ENCODE data around the gene MAPK10. TPM values are rescaled to one million over a fixed set of nuclear protein-coding genes. Genes with fewer than 3 reads are reported as not detected.

MAPK10 gene
- total and polyA plus RNA-seq, 2 donors (not counting 1 experiment from before 2014, with no cell fraction given) = 3.8 to 20.0 TPM

DNA sequence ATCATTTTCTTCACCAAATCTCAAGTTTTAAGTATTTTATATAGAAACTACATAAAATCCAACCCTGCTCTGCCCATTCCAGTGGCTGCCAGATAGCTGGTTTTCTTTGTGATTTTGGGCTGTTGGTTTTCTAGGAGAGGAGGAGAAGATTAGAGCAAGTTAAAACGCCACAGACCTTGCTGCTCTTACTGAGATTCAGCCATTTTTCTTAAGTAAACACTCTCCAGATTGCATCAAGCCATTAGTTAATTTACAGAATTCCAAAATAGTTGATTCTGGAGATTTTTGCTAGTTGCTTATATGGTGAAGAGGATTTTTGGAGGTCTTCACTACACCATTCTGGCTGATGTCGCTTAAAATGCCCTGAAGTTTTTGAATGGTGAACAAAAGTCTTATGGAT lies 366.2 kb downstream of the MAPK10 start:
- Histone ChIP-seq H3K27ac (ENCODE audit: insufficient read depth, low read length) (no peak overlapping the region), H3K9me3 (ENCODE audit: control insufficient read depth, insufficient read depth, low read depth, low read length) (no peaks in the 10 kb centered on the region), H4K20me1 (ENCODE audit: control insufficient read depth, extremely low read depth, insufficient read depth, low read length) (no peaks in the 10 kb centered on the region), H3K9ac (ENCODE audit: insufficient read depth, low read length) (no peak overlapping the region), H3K27me3 (ENCODE audit: control insufficient read depth, insufficient read depth, low read length) (no peaks in the 10 kb centered on the region), H3K4me1 (ENCODE audit: control insufficient read depth, extremely low read depth, insufficient read depth, low read length) (no peaks in the 10 kb centered on the region), H3K4me2 (ENCODE audit: extremely low read depth, insufficient read depth, low read length) (no peak overlapping the region), H3K36me3 (ENCODE audit: control insufficient read depth, insufficient read depth, low read length) (no peaks in the 10 kb centered on the region), H3K79me2 (ENCODE audit: control insufficient read depth, insufficient read depth, low read length) (no peaks in the 10 kb centered on the region), H2AFZ (ENCODE audit: low read length) (no peak overlapping the region), H3K4me3 (replicated peaks in 1 of 4; ENCODE audit: control extremely low read depth in 1 of 4, insufficient read depth in 1 of 4, low read depth in 3 of 4, low read length in 4 of 4) (no peak overlapping the region)
- TF ChIP-seq, protein P1, sequence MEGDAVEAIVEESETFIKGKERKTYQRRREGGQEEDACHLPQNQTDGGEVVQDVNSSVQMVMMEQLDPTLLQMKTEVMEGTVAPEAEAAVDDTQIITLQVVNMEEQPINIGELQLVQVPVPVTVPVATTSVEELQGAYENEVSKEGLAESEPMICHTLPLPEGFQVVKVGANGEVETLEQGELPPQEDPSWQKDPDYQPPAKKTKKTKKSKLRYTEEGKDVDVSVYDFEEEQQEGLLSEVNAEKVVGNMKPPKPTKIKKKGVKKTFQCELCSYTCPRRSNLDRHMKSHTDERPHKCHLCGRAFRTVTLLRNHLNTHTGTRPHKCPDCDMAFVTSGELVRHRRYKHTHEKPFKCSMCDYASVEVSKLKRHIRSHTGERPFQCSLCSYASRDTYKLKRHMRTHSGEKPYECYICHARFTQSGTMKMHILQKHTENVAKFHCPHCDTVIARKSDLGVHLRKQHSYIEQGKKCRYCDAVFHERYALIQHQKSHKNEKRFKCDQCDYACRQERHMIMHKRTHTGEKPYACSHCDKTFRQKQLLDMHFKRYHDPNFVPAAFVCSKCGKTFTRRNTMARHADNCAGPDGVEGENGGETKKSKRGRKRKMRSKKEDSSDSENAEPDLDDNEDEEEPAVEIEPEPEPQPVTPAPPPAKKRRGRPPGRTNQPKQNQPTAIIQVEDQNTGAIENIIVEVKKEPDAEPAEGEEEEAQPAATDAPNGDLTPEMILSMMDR (conservative IDR thresholded peaks at IDR 0.05 in 1 of 2, IDR thresholded peaks at IDR 0.05 in 1 of 2; ENCODE audit: low read depth in 1 of 2, low read length in 2 of 2) = no peak
- TF ChIP-seq EZH2 (IDR thresholded peaks at IDR 0.05; ENCODE audit: low read length, missing control alignments) = no peak
- DNase-seq (ENCODE audit: low read depth in 2 of 2) = no peak

DNA sequence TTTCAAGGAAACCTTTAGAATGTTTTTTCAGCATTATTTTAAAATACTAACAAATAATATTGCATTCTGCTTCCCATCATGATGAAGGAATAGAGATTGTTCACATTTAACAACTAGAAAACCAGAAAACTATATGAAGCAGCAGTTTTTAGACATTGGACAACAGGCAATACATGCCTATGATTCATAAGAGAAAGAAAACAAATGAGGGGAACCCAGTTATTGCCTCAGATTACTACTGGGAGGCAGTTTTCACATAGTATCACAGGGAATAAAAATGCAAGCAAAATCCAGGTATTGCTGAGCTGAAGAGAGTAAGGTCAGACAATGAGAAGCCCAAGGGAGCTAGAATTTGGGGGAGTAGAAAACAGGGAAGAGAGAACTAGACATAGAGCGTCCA lies 373.6 kb downstream of the MAPK10 start:
- Histone ChIP-seq H3K27me3 (ENCODE audit: control insufficient read depth, insufficient read depth, low read length) (no peaks in the 10 kb centered on the region), H2AFZ (ENCODE audit: low read length) (no peak overlapping the region), H4K20me1 (ENCODE audit: control insufficient read depth, extremely low read depth, insufficient read depth, low read length) (no peaks in the 10 kb centered on the region), H3K9me3 (ENCODE audit: control insufficient read depth, insufficient read depth, low read depth, low read length) (no peaks in the 10 kb centered on the region), H3K4me3 (replicated peaks in 1 of 4; ENCODE audit: control extremely low read depth in 1 of 4, insufficient read depth in 1 of 4, low read depth in 3 of 4, low read length in 4 of 4) (no peak overlapping the region), H3K4me2 (ENCODE audit: extremely low read depth, insufficient read depth, low read length) (no peak overlapping the region), H3K9ac (ENCODE audit: insufficient read depth, low read length) (no peak overlapping the region), H3K36me3 (ENCODE audit: control insufficient read depth, insufficient read depth, low read length) (no peaks in the 10 kb centered on the region), H3K79me2 (ENCODE audit: control insufficient read depth, insufficient read depth, low read length) (no peaks in the 10 kb centered on the region), H3K4me1 (ENCODE audit: control insufficient read depth, extremely low read depth, insufficient read depth, low read length) (no peaks in the 10 kb centered on the region), H3K27ac (ENCODE audit: insufficient read depth, low read length) (no peak overlapping the region)
- no peak for DNase-seq (ENCODE audit: low read depth in 2 of 2)
- TF ChIP-seq, protein P1 (conservative IDR thresholded peaks at IDR 0.05 in 1 of 2, IDR thresholded peaks at IDR 0.05 in 1 of 2; ENCODE audit: low read depth in 1 of 2, low read length in 2 of 2) = no peak

DNA sequence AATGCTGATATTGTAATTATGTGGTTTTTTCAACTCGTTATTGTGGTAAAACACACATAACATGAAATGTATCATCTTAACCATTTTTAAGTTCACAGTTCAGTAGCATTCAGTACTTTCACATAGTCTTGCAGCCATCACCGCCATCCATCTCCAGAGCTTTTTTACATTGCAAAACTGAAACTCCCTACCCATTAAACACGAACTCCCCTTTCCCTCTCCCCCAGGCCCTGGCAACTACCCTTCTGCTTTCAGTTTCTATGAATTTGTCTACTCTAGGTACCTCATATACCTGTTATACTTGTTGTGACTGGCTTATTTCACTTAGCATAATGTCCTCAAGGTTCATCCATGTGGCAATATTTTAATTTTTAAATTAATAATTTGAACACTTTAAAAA lies 380.6 kb downstream of the MAPK10 start:
- Histone ChIP-seq H3K4me2 (ENCODE audit: extremely low read depth, insufficient read depth, low read length) (no peak overlapping the region), H3K27me3 (ENCODE audit: control insufficient read depth, insufficient read depth, low read length) (no peaks in the 10 kb centered on the region)

More for the DNA sequence above, 380.6 kb downstream of the MAPK10 start:
- TF ChIP-seq, protein P1 (conservative IDR thresholded peaks at IDR 0.05 in 1 of 2, IDR thresholded peaks at IDR 0.05 in 1 of 2; ENCODE audit: low read depth in 1 of 2, low read length in 2 of 2) = no peak
- TF ChIP-seq EZH2 (IDR thresholded peaks at IDR 0.05; ENCODE audit: low read length, missing control alignments) = no peak
- H2AFZ ChIP-seq (ENCODE audit: low read length) = no peak overlapping the region
- no peak overlapping the region for H3K4me3 ChIP-seq (replicated peaks in 1 of 4; ENCODE audit: control extremely low read depth in 1 of 4, insufficient read depth in 1 of 4, low read depth in 3 of 4, low read length in 4 of 4)
- H3K36me3 ChIP-seq (ENCODE audit: control insufficient read depth, insufficient read depth, low read length) = no peaks in the 10 kb centered on the region
- DNase-seq (ENCODE audit: low read depth in 2 of 2) = no peak
- no peaks in the 10 kb centered on the region for H3K79me2 ChIP-seq (ENCODE audit: control insufficient read depth, insufficient read depth, low read length)
- no peak overlapping the region for H3K9ac ChIP-seq (ENCODE audit: insufficient read depth, low read length)
- no peaks in the 10 kb centered on the region for H3K4me1 ChIP-seq (ENCODE audit: control insufficient read depth, extremely low read depth, insufficient read depth, low read length)
- no peaks in the 10 kb centered on the region for H3K9me3 ChIP-seq (ENCODE audit: control insufficient read depth, insufficient read depth, low read depth, low read length)
- no peaks in the 10 kb centered on the region for H4K20me1 ChIP-seq (ENCODE audit: control insufficient read depth, extremely low read depth, insufficient read depth, low read length)
- no peak overlapping the region for H3K27ac ChIP-seq (ENCODE audit: insufficient read depth, low read length)

All from fibroblast of lung (primary cell).